GM19238 (cell line): ENCODE data around the gene GPR35.
"Not testable (repeated sequence)": the region's sequence is repeated elsewhere in the genome, so short reads cannot be mapped to it uniquely, and the experiment has no call there.

ENCODE experiments used
- DNase-seq: peaks from one replicate; pipeline ENCODE4 v3.0.0; 2011; ENCODE audit warnings: low spot score; ENCODE audit not compliant: insufficient read length

Gene GPR35

DNA sequence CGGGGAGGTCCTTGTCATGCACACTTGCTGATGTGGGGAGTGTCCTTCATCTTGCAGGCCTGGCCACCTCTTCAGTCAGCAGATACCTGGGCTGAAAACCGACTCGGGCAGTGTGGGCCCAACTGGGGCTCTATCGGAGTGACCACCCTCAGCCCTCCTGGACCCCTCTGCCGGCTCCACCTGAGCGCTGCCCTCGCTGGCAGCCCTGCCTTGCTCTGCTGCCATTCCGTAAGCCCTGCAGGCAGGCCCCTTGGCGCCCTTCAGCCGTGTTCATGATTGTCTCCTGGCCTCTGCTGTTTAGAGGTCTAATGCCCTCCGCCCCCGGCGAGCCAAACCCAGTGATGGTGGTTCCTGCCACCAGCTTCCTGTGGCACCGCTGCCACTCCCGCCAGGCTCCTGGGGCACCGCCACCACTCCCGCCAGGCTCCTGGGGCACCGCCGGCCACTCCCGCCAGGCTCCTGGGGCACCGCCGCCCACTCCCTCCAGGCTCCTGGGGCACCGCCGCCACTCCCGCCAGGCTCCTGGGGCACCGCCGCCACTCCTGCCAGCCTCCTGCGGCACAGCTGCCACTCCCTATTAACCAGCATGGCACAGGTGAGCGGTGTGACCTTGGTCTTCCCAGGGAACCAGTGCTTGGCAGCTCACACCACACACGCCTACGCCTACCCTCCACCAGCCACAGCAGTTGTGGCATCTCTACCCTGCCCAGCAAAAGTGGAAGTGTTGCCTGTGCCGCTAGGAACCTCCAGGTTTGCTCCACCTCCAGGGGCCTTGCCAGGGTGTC is 22.8 kb upstream of the GPR35 start:
- no peak for DNase-seq

DNA sequence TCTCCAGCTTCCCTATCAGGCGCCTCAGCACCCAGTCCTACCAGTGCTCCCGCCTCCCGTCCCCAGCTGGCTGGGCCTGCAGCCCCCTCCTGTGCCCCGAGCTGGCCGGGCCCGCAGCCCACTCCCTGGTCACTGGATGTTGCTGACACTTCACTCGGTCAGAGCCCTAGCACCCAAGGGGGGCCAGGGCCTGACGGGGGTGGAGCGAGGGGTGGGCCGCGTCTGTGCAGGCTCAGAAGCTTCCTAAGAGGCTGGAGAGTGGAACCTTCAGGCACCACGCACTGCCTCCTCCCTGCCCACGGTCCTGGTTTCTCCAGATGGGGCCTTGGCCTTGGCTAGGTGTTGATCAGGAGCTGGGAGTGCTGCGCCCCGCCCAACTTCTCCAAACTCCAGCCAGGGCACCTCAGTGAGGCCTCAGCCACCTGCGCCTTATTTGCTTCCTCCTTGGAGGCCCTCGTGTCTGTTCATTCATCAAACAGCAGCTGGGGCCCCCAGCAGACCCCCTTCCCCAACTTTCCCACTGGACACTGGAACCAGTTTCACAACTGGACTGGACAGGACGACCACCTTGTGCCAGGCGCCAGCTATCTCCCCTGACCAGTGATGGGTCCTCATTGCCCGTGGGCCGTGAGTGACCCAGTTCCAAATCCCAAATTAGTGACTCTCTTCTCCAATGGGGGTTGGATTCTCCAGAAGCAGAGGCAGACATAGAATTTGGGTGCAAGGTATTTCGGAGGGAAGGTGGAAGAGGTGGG is 22.0 kb upstream of the GPR35 start:
- DNase-seq: no peak

DNA sequence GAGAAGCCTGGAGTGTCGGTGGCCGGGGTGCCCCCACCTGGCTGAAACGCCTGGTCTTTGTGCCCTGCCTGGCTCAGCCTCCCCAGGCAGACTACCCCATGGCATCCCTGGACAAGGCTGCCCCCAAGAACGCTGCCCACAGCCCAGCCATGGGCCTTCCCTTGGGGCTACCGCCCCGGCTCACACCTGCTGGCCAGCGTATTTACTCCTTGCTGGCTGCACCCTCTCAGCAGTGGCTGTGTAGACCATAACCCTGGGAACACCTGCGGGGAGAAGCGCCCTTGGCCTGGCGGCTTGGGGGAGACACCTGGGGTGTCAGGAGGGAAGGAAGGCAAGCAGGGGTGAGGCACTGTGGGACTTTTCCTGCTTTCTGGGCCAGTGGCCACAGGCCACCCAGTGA is 21.4 kb upstream of the GPR35 start:
- no peak for DNase-seq

DNA sequence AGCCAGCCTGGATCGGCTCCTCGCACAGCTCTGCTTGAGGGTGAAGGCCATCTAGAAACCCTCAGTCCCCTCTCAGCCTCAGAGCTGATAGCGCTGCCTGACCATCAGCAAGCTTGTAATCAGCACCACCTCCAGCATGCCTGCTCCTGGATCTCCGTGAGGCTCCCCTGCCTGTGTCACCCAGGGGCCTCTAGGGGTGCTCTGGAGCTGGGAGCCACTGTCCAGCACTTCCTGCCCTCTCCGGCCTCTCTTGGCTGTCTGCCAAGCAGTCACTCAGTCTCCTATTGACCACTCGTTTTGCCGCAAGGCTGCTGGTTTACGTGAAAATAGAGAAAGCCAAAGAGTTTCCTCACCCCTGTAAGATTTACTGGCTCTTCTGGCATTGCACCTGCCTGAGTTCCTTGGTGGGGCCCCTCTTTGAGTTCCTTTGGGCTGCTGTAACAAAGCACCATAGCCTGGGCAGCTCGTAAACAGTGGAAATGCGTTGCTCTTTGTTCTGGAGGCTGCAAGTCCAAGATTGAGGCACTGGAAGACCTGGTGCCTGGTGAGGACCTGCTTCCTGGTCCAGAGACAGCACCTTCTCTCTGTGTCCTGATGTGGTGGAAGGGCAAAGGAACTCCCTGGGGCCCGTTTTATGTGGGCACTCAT is 20.9 kb upstream of the GPR35 start:
- no peak for DNase-seq

DNA sequence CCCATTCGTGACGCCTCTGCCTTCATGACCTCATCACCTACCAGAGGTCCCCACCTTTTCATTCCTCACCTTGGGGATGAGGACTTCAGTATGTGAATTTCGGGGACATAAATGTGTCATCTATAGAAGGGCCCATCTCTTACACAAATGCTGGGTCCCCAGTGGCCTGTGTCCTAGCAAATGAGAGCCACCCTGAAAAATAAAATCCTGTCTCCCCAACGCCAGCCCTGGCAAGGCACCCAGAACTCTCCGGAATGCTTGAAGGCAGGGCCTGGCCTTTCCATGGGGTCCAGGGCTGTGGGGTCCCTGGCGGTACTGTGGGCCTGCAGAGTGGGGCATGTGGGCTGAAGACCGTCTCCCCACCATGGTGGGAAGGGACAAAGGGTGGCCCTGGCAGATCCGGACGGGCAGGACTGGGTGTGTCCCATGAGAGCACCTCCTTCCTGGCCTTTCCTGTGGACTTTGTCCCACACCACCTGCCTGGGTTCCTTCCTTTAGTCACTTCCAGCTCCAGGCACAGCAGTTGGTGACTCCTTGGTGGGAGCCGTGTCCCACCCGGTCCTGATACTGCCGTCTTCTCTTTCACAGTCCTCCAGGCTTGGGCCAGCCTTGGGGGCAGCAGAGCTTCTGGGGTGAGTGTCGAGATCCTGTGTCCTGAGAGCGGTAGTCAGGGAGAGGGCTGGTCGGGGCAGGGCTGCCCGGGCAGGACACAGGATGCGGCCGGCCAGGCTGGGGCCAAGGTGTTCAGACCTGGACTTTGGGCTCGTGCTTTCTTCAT is 20.2 kb upstream of the GPR35 start:
- no peak for DNase-seq

DNA sequence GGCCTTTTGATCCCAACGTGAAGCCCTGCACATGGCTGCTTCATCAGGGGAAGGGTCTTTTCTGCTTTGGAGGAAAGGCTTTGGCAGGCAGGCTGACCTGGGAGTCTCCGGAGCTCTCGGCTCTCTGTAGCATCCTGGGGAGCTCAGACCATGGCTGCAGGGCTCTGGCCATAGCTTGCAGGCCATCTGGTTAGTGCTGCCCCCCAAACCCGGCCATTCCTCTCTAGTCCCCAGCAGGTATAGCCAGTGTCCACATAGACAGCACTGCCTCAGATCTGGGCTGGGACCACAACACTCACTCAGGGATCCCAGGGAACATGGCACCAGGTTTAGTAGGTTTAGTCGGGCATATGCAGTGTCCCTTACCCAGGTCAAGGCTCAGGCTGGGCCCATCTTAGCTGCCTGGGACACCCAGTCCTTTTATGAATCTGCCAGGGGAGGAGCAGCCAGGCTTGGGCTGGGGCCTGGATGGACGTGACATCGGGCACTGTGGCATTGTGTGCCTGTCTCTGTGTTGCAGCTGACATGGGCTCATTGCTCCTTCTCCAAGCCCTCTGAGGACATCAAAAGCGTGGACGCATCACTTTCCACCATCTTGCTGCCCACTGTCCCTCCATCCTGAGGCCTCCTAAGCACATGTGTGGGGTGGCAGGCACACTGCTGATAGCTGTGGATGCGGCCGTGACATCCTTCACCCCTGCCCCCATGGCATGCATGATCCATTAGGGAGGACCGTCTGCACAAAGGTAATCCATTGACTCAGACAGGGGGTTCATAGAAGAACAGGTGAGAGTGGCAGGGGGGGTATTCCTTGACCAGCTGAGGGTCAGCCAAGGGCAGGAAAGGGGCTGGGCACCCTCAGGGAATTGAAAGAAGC is 19.2 kb upstream of the GPR35 start:
- DNase-seq: no peak

DNA sequence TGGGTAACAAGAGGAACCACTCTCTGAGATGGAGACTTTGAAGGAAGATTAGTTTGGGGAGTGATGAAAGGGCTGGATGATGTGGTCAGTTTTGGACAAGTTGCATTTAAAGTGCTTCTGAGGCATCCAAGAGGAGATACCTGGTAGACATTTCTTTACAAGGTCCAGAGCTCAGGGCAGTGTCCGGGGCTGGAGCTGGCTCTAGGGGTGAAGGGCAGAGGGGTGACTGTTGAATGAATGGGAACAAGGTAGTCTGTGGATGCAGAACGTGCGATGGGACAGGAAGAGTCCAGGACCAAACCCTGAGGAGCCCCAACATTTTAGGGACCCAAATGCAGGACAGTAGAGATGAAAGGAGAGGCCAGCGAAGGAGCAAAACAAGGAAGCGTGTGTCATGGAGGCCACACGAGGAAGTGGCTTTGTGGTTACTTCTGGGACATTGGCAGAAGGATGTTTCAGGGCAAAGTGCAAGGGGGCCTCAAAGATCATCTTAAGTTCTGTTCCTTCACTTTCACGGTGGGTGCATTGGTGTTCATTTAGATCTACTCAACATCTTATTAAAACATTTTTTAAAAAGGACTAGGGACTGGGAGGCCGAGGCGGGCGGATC is 13.6 kb upstream of the GPR35 start:
- no peak for DNase-seq

DNA sequence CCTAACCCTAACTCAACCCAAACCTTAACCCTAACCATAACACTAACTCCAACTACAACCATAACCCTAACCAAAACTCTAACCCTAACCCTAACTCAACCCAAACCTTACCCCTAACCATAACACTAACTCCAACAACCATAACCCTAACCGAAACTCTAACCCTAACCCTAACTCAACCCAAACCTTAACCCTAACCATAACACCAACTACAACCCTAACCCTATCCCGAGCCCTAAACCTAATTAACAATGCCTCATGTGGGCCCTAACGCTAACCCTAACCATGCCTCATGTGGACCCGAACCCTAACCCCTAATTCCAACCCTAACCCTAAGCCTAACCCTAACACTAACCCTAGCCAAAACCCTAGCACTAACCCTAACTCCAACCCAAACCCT is 11.5 kb upstream of the GPR35 start:
- DNase-seq: no peak

DNA sequence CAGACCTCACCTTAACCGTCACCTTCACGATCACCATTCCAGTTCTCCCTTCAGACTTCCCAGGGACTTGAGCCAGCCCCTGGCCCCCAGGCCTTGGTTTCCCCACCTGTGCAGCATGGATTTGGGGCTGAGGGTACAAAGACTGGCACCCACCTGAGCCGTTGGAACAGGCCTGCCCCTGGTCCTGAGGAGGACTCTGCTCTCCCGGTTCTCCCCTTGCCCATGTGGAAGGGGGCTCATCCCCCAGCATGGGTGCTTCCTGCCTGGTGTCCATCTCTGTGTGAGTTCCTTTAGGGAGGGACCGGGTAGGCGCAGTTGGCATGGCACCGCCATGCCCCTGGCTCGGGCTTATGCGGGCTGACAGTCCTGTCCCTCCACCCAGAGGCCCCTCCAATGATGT is 10.9 kb upstream of the GPR35 start:
- DNase-seq: no peak

DNA sequence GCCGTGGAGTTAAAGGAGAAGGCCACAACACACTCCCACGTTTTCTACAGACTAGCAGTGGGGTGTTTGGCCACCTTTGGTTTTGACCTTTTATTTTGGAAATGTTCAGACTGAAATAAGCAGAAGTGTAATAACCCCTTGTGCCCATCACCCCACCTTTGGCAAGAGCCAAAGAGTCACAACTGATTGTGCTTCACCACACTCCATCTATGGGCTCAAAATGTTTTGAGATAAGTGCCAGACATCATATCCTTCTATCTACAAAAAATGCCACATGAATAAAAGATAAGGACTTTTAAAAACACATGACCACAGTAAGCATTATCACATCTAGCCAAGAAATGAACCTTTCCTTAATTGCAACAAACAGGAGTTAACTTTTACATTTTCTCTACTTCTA is 9.9 kb upstream of the GPR35 start:
- no peak for DNase-seq

DNA sequence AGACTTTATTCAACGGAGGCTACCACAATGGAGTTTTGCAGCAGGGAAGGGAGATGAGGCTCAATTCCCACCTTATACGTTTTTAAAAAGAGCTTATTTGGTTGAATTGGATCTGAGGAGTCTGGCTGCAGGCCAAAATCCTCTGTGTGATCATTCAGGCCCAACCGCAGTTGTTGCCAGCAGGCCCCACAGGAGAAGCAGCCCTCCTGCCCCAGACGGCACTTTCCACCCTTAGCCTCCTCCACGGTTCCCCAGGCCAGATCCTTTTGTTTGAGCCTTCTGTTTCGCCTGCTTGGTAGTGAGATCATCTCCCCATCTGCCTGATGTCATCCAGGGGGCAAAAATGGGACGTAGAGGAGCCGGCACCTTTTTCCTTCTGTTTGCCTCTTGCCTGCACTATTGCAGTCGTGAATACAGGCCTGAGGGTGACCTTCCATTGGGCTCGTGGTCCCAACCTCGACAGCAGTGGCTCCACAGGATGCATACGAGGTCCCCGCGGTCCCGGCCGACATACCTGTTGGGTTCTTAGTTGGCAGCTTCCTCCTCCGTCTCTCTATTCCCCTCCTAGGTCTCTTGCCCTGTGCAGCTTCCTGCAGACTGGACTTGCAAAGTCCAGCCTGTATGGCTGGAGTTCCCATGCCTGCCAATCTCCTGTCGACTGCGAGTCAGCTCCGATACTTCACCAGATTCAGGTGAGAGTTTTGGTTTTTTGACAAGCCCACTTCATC is 9.3 kb upstream of the GPR35 start:
- DNase-seq: no peak

DNA sequence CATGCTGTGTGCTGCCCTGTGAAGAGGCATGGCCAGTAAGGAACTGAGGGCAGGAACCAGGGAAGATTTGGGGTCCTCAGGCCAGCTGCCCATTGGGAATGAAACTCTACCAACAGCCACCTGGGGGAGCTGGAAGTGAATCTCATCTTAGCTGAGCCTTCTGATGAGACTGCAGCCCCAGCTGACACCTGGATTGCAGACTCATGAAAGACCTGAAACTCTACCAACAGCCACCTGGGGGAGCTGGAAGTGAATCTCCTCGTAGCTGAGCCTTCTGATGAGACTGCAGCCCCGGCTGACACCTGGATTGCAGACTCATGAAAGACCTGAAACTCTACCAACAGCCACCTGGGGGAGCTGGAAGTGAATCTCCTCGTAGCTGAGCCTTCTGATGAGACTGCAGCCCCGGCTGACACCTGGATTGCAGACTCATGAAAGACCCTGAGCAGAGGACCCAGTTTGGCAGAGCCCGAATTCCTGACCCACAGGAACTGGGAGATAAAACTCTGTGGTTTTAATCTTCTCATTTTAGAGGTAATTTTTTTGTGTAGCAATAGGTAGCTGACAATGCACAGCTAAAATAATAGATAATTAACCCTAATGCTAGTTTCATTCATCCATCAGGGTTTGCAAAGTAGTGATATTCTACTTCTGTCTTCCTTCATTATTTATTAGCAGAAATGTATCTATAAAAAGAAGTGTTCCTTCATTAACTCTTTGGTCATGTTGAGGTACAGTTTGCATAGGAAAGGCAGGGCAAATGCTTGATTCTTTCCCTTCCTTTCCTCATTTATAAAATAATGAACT is 8.2 kb upstream of the GPR35 start:
- DNase-seq: not testable (repeated sequence)

DNA sequence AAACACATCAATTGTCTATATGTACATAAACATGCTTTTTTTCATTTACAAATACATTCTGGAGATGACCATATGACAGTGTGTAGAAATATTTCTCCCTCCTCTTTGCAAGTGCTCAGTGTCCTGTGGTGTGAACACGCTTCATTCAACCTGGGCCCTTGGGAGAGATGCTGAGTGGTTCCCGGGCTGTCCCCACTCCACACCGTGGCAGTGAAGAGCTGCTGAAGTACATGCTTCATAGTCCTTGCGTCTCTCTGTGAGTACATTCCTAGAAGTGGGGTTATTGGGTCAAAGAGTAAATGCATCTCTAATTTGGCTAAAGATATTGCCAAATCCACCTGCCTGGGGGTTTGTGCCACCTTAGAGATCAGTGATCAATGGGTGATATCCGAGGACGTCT is 6.5 kb upstream of the GPR35 start:
- no peak for DNase-seq

DNA sequence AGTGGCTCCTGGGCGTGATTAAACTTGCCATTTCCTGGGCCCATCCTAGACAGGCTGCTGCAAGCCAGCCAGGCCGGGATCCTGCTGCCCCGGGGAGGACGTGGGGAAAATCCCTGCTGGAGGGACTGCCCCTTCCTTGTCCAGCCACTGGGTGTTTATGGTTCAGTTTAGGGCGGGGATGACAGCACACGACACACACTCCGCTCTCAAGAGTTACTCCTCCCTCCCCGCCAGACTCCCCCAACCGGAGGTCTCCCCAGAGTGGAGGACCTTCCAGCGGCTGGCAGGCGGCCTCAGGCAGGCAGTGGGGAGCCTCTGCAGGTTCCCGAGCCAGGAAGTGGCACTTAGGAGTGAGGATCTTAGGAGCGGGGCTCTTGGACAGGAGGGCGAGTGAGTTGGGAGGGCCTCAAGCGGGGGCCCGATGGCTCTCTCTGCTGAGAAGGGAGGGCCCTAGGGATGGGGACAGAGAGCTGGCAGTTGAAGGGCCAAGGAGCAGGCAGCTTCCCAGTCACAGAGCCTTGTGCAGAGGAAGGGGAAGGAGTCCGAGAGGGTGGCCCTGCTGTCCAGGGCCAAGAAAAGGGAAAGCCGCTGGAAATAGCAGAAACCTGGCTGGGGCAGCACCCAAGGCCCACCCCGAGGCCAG is 5.7 kb upstream of the GPR35 start:
- DNase-seq: no peak

DNA sequence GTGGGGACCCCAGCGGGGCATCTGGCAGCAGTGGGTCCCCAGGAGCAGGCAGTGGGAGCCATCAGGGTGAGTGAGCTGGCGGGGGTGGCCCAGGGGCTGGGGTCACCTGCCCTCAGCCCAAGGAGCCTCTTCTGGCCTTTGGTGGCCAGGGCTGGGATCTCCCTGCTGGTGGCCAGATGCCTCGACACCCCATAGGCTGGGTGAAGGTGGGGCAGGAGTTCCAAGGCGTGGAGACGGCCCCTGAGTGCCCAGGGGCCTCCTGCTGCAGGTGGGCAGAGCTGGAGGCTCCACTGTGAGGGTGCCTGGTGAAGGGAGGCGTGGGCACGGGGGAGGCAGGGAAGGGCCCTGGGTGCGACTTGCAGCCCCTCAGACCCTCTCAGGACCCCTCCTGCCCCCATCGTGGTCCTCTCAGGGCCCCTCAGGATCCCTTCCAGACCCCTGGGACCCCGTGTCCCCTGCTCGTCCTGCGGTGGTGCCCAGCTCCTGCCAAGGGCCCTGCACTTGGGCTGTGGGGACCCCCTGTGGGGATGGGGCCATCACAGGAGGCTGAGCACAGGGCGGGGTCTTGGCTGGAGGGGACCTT is 5.0 kb upstream of the GPR35 start:
- no peak for DNase-seq

DNA sequence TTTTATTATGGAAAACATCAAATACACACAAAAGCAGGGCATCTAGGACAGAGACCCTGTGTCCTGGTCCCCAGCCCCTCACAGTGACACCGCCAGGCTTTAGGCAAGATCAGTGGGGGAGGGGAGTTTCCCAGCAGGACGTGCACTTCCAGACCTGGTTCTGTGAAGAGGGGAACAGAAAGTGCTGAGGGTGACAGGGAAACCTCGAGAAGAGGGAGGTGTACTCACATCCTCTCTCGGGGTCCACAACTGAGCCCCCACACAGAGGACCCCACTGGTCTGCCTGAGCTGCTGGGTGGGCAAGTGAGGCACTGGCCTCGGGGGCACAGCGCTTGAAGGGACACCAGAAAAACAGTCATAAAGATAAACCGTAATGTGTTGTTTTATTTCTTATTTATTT is 4.4 kb upstream of the GPR35 start:
- DNase-seq: no peak

DNA sequence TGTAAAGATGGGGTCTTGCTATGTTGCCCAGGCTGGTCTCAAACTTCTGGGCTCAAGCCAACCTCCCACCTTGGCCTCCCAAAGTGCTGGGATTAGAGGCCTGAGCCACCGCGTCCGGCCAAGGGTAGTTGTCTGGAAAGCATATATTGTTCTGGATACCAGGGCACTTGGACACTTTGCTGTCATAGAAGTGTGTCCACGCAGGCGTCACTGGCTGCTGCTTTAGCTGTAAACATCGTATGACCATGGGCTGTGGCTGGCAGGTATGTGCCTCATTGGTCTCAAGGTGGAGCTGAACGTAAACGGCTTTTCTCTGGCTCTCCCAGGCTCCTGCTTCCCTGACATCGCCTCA is 3.2 kb upstream of the GPR35 start:
- DNase-seq: no peak
